GM18951 (cell line): ENCODE measurements around the gene IQSEC1.

Experiments used
- POLR2A ChIP-seq: IDR thresholded peaks from 4 replicates; pipeline ENCODE4 v1.6.1; 2011; ENCODE audit warnings: mild to moderate bottlenecking; ENCODE audit not compliant: insufficient read length, insufficient read depth; ENCODE audit errors: extremely low read depth
- in situ Hi-C: fragments of 300-500 bp; cut with MboI; formaldehyde crosslinking; loops from one replicate; pipeline ENCODE4 v1.12.0; 2022; ENCODE audit warnings: low sequenced_read_pairs, mixed read lengths, inconsistent platforms; ENCODE audit not compliant: unreplicated experiment

IQSEC1 gene

GRCh38 chr3:13064964-13065363, 8.3 kb downstream of the IQSEC1 start:
- no peak for TF ChIP-seq POLR2A

GRCh38 chr3:13064159-13064868, 8.9 kb downstream of the IQSEC1 start:
- in situ Hi-C loops, result no loop called here
- no peak for TF ChIP-seq POLR2A

More at GRCh38 chr3:13064964-13065363, 8.3 kb downstream of the IQSEC1 start:
- in situ Hi-C loops, result no loop called here

- no peak for TF ChIP-seq POLR2A
- in situ Hi-C loops, result no loop called here
Observed at GRCh38 chr3:13063225-13063624, 10.0 kb downstream of the IQSEC1 start.

- in situ Hi-C loops, result no loop called here
- no peak for TF ChIP-seq POLR2A
Observed at GRCh38 chr3:13062647-13063046, 10.6 kb downstream of the IQSEC1 start.

- in situ Hi-C loops, result no loop called here
Observed at GRCh38 chr3:13060341-13060910, 12.8 kb downstream of the IQSEC1 start.

GRCh38 chr3:13058346-13059120, 14.7 kb downstream of the IQSEC1 start:
- TF ChIP-seq POLR2A, result no peak
- in situ Hi-C loops, result no loop called here

More at GRCh38 chr3:13060341-13060910, 12.8 kb downstream of the IQSEC1 start:
- TF ChIP-seq POLR2A, result no peak

- in situ Hi-C loops, result no loop called here
- no peak for TF ChIP-seq POLR2A
Observed at GRCh38 chr3:13057282-13058040, 15.8 kb downstream of the IQSEC1 start.

GRCh38 chr3:13055634-13056033, 17.6 kb downstream of the IQSEC1 start:
- no peak for TF ChIP-seq POLR2A
- in situ Hi-C loops, result no loop called here

- in situ Hi-C loops, result no loop called here
- TF ChIP-seq POLR2A, result no peak
Observed at GRCh38 chr3:13054341-13055285, 18.6 kb downstream of the IQSEC1 start.

- in situ Hi-C loops, result no loop called here
- no peak for TF ChIP-seq POLR2A
Observed at GRCh38 chr3:13053893-13054292, 19.3 kb downstream of the IQSEC1 start.

GRCh38 chr3:13053420-13053819, 19.8 kb downstream of the IQSEC1 start:
- in situ Hi-C loops, result no loop called here
- no peak for TF ChIP-seq POLR2A

GRCh38 chr3:13052191-13052820, 20.9 kb downstream of the IQSEC1 start:
- in situ Hi-C loops, result no loop called here
- TF ChIP-seq POLR2A, result no peak
